NT2/D1 (cell line): Measurements from ENCODE around the gene HBG2.

Experiments
- SUZ12 ChIP-seq: IDR thresholded peaks from 2 replicates; pipeline ENCODE4 v1.6.1; 2011; ENCODE audit not compliant: insufficient read length, insufficient read depth; ENCODE audit errors: extremely low read depth
- YY1 ChIP-seq: IDR thresholded peaks from 2 replicates; pipeline ENCODE4 v1.6.1; 2011; ENCODE audit not compliant: insufficient read length, insufficient read depth
- ZNF274 ChIP-seq: IDR thresholded peaks from 2 replicates; pipeline ENCODE4 v1.6.1; 2011; ENCODE audit warnings: mild to moderate bottlenecking, low read depth, low read length

GRCh38 chr11:5282628-5283027 lies 28.0 kb upstream of the HBG2 start:
- TF ChIP-seq SUZ12 (no peak), ZNF274 (no peak), YY1 (no peak)
